Measurements from ENCODE around the gene FRMD4A.

Gene FRMD4A

GRCh38 chr10:13852872-13853271 is 477.9 kb downstream of the FRMD4A start:
- TF ChIP-seq POLR2A (IDR thresholded peaks at IDR 0.05; ENCODE audit: extremely low read depth, insufficient read length) (no peak), MYC (IDR thresholded peaks at IDR 0.05; ENCODE audit: low read depth, low read length) (no peak), MAX (IDR thresholded peaks at IDR 0.05; ENCODE audit: low read depth, low read length) (no peak), CTCF (IDR thresholded peaks at IDR 0.05; ENCODE audit: low read depth, low read length) (no peak)
- no peak for DNase-seq (ENCODE audit: low read depth)
- H3K4me3 ChIP-seq (ENCODE audit: low read depth, low read length) = no peak overlapping the region

- TF ChIP-seq CTCF (IDR thresholded peaks at IDR 0.05; ENCODE audit: low read depth, low read length) (no peak), MAX (IDR thresholded peaks at IDR 0.05; ENCODE audit: low read depth, low read length) (no peak), MYC (IDR thresholded peaks at IDR 0.05; ENCODE audit: low read depth, low read length) (no peak), POLR2A (IDR thresholded peaks at IDR 0.05; ENCODE audit: extremely low read depth, insufficient read length) (no peak)
- DNase-seq (ENCODE audit: low read depth) = no peak
- no peak overlapping the region for H3K4me3 ChIP-seq (ENCODE audit: low read depth, low read length)
Observed at GRCh38 chr10:13851906-13852305, 478.8 kb downstream of the FRMD4A start.

- DNase-seq (ENCODE audit: low read depth) = no peak
- no peak for TF ChIP-seq POLR2A (IDR thresholded peaks at IDR 0.05; ENCODE audit: extremely low read depth, insufficient read length)
- no peak for TF ChIP-seq MYC (IDR thresholded peaks at IDR 0.05; ENCODE audit: low read depth, low read length)
- TF ChIP-seq MAX (IDR thresholded peaks at IDR 0.05; ENCODE audit: low read depth, low read length) = no peak
- no peak for TF ChIP-seq CTCF (IDR thresholded peaks at IDR 0.05; ENCODE audit: low read depth, low read length)
- H3K4me3 ChIP-seq (ENCODE audit: low read depth, low read length) = no peak overlapping the region
Observed at GRCh38 chr10:13848520-13849445, 481.9 kb downstream of the FRMD4A start.

- no peak overlapping the region for H3K4me3 ChIP-seq (ENCODE audit: low read depth, low read length)
- TF ChIP-seq CTCF (IDR thresholded peaks at IDR 0.05; ENCODE audit: low read depth, low read length) = no peak
- TF ChIP-seq MAX (IDR thresholded peaks at IDR 0.05; ENCODE audit: low read depth, low read length) = no peak
- no peak for TF ChIP-seq MYC (IDR thresholded peaks at IDR 0.05; ENCODE audit: low read depth, low read length)
- no peak for DNase-seq (ENCODE audit: low read depth)
Observed at GRCh38 chr10:13847201-13847631, 483.5 kb downstream of the FRMD4A start.

GRCh38 chr10:13845897-13846296 is 484.8 kb downstream of the FRMD4A start:
- TF ChIP-seq MYC (IDR thresholded peaks at IDR 0.05; ENCODE audit: low read depth, low read length) (no peak), CTCF (IDR thresholded peaks at IDR 0.05; ENCODE audit: low read depth, low read length) (no peak), POLR2A (IDR thresholded peaks at IDR 0.05; ENCODE audit: extremely low read depth, insufficient read length) (no peak), MAX (IDR thresholded peaks at IDR 0.05; ENCODE audit: low read depth, low read length) (no peak)
- H3K4me3 ChIP-seq (ENCODE audit: low read depth, low read length) = no peak overlapping the region
- DNase-seq (ENCODE audit: low read depth) = no peak

Measured in NB4 (cell line).